Cardiac septum (tissue), 1 donor: ENCODE measurements around the gene LAIR1. TPM values are rescaled to one million over a fixed set of nuclear protein-coding genes. Genes with fewer than 3 reads are reported as not detected.
"Not testable (repeated sequence)": the region's sequence is repeated elsewhere in the genome, so short reads cannot be mapped to it uniquely, and the experiment has no call there.

Experiments
- DNase-seq: peaks from one replicate; pipeline ENCODE4 v3.0.0-alpha.2; 2020; ENCODE audit warnings: low spot score
- intact Hi-C: fragments of 100-400 bp; cut with DNase I; formaldehyde crosslinking; loops from one replicate; pipeline ENCODE4 v1.14.0; 2022
- total RNA-seq: library from RNA; stranded (reverse); fragmentation: NEBNext Ultra II Directional; extraction: Animal tissue kit (Norgen Biotek cat#: 25700); gene quantifications from one replicate; pipeline ENCODE4 v1.2.1, GENCODE V29; 2021
- donor health status: DM: no; HTN: no; CAD: no.

The LAIR1 gene
- total RNA-seq, 1 donor from 2014 or later: 5.1 TPM

DNA sequence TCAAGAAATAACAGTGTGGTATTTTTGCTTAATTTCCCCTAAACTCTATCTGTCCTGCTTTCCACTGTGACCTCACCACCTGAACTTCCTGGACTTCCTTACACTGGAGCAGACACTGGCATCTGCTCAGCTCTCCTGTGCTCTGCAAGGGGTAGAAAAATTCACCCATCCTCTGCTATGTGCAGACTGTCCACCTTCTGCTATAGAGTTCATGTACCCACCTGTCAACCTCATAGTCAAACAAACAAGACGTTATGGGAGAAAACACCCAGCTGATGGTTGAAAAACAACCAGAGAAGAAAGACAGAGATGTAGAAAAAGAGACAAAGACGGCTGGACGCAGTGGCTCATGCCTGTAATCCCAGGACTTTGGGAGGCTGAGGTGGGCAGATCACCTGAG is 12.2 kb downstream of the LAIR1 start:
- no peak for DNase-seq
- intact Hi-C loops: no loop called here

DNA sequence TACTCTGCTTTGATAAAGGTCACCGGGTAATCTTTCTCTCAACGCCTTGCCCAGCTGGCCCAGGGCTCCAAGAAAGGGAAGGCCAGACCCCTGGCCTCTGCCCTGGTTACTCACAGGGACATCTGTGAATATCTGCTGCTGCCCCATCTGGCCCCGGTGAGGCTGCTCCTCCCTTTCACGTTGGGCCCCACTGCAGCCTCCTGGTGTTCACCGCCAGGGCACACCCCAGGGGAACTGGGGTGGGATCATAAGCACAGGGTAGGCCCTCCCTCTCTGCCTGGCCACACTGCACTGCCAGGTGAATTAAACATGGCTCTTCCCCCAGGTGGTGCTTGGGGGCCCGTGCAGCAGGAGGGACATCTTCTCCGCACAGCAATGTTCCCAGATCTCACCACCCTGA is 12.7 kb downstream of the LAIR1 start:
- DNase-seq: no peak
- intact Hi-C loops: no loop called here

DNA sequence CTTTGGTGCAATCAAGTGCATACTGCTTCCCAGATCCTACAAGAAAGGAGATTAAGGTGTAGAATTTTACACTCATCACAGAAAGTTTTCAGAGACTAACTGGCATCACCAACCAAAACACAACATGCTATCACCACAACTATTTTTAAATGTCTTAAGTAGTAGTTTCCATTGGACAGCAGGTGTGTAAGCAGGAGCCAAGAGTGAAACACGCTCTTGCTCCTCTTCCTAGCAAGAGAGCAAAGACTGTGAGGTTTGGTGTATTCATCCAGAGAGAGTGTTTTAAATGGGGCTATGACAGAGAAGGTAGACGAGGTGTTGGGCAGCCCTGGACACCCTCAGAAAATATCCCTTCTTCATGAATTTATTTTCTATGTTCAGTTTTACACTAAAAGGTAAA is 13.3 kb downstream of the LAIR1 start:
- no peak for DNase-seq
- intact Hi-C loops: no loop called here

DNA sequence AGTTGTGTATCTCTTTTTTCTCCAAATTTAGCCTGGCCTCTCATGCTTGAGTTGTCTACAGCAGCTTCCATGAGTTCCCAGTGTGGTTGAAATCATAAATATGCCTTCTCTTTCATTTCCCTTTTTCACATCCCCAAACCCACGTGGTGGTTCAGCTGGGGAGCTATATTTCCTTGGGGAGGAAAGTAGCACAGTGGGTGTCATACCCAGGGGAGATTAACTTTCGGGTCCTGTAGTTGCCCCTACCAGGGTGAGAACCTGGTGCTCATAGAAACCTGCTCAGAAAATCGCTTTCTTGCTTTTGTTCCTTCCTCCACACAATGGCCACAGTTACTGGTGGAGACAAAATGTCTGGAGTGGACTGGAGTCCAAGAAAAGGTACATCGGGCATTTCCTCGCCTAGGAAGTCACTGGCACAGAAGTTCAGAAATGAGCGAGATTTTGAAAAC is 18.8 kb downstream of the LAIR1 start:
- DNase-seq: no peak
- intact Hi-C loops: no loop called here

DNA sequence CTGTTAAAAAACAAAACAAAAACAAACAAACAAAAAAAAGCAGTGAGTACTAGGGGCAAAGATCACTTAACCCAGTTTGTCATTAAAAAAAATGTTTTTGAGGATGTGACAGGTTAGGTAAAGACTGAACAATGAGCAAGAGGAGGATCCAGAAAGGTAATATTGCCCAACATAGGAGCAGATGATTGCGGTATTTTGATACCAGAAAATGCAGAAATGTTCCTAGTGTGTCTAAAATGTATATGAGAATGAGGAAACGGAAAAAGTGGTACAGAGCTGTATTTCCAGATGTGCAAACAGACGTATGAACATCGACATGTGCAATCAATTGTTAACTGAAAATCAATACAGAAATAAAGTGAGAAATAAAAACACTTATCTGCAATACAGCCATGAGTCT is 20.9 kb downstream of the LAIR1 start:
- intact Hi-C loops: no loop called here
- no peak for DNase-seq

DNA sequence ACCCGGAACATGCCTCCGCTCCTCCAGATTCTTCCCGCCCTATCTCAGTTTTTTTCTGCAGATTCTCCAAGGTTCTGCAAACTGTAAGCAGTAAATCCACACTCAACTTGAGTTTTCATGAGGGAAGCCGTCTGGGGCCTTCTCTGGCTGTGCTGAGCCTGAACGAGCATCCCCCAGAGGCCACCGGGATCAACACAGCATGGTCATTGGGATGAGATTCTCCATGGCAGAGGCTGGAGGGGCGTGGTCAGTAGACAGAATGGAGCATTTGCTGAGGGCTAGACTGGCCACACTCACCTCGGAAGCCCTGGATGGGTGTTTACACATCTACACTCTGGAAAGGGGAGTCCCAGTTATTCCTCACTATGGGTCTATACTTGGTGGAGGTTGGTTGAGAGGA is 23.4 kb downstream of the LAIR1 start:
- intact Hi-C loops: no loop called here
- DNase-seq: no peak

DNA sequence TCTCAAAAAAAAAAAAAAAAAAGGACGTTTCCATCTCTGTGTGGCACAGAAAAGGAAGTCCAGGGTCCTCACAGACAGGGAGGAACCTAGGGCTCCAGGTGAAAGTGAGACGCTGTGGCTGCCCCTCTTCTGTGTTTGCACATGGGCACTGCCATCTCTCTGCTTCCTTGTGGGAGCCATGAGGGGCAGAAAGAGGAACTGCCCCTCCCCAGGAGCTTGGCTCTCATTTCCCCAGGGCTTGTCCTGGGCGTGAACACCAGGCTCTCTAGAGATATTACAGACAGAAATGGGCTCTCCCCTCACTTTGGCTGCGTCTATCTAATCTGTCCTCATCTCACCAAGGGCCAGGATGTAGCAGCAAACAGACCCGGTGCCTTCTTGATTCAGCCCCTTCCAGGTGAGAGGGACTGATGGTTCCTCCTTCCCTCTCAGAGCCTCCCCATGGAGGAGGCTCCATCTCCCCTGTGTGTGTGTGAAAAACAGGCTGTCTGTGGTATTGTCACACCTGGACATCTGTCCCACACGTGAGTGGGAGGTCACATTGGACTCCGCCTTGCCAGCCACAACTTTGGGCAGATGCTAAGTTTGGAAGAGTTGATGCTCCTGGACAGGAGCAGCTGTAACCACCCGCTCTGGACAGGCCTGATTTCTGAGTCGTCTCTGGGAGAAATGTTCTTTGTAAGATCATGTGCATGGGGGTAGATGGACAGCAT is 24.9 kb downstream of the LAIR1 start:
- DNase-seq: no peak
- intact Hi-C loops: no loop called here

DNA sequence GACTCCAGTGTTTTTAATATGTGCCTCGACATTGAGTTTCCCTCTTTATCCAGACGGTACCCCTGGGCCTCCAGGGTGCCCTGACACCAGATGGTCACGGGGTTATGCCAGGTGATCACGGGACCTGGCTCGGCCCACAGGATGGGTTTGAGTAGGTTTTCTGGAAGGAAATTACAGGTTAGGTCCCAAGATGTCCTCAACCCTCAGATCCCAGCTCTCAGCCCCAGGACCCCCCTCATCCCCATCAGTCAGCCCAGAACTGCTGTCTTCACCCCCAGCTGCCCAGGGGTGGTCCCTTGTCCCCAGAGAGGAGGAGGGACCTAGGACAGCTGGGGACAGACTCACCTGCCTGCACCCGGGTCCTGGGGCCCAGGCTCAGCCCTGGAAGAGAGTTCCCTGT is 26.2 kb downstream of the LAIR1 start:
- no peak for DNase-seq
- intact Hi-C loops: no loop called here

DNA sequence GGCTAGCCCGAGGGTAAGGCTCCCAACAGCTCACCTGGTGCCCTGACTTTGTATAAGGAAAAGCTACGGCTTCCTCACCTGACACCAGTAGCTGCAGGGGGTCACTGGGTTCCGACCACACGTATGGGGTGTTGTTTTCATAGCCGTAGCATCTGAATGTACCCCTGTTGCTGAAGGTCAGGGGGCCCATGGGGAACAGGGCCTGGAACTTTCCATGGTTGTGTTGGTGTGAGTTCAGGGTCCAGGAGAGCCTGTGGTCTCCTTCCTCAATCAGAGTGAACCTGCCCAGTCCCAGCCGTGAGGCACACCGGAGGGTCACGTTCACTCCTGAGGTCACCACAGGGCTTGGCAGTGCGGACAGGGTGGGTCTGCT is 26.9 kb downstream of the LAIR1 start:
- no peak for DNase-seq
- intact Hi-C loops: no loop called here

DNA sequence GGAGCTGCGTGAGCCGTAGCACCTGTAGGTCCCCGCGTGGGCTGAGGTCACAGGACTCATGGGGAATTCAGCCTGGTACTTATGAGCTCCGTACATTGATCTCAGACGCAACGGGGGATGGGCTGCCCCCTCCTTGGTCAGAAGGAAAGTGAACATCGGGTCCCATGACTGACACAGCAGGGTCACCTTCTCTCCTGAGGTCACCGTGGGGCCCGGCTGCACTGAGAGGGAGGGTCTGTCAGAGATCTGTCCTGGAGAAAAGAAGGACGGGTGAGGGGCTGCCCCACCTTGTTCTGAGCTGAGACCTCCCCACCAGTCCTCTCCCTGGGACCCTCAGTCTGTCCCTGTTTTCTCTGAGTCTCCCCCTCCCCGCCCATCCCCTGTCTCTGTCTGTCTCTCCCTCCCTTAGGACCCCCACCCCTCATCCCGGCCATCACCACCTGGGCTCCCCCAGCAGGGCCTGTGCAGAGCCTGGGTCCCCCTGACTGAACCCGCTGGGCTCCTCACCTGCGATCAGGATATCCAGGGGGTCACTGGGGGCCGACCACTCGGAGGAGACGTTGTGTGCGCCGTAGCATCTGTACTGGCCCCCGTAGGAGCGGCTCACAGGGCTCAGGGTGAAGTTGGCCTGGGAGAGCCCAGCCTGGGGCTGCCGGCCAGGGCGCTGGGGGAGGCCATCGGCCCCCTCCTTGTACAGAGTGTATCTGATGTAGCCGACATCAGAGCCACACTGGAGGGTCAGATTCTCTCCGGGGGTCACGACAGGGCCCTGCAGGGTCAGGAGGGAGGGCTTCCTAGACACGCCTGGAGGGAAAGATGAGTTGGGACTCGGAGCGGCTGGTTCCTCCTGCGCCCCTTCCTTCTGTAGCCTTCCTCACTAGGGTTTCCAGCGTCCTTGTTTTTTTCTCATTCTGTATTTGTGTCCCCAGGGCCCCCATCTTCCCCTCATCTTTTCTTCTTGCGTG is 27.6 kb downstream of the LAIR1 start:
- DNase-seq: no peak
- intact Hi-C loops: no loop called here

DNA sequence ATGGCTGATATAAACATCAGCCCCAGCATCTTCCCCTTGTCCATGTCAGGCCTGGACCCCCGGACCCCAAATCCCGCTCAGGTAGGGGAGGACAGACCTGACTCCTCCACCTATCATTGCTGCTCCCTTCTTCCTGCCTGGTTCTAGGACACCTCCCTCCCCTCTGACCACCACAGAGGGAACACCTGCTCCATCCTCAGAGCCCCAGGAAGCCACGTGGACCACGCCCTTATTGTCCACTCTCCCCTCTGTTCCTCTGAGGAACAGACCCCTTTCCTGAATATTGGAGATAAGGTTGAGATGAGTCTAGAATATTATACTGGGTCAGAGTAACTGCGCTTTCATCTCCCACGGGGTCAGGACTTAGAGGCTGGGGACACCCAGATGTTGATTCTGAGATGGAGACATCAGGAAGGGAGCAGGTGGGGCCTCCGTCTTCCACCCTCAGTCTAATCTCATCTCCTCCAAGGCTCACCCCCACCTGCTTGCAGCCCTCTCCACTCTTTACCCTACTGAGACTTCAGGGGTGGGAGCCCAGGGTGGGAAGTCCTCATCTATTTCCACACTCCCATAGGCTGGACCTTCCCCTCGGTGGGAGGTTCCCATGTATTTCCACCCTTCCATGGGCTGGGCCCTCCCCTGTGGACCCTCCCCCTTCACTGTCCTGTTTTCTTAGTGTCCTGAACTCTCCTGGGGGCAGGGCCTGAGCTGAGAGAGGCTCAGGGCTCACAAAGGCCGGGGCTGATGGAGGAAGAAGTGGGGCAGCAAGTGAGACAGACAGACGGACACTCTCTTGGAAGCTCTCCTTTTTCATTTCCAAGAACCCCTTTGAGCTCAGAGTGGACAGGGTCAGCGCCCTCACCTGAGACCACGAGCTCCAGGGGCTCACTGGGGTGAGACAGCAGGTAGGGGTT is 28.5 kb downstream of the LAIR1 start:
- intact Hi-C loops: no loop called here
- DNase-seq: no peak

DNA sequence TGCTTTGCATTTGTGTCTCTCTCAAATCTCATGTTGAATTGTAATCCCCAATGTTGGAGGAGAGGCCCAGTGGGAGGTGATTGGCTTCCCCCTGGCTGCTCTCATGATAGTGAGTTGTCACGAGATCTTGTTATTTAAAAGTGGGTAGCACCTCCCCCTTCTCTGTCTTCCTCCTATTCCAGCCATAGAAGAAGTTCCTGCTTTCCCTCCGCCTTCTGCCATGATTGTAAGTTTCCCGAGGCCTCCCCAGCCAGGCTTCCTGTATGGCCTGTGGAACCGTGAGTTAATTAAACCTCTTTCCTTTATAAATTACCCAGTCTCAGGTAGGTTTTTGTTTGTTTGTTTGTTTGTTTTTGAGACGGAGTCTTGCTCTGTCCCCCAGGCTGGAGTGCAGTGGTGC is 29.6 kb downstream of the LAIR1 start:
- intact Hi-C loops: no loop called here
- no peak for DNase-seq

DNA sequence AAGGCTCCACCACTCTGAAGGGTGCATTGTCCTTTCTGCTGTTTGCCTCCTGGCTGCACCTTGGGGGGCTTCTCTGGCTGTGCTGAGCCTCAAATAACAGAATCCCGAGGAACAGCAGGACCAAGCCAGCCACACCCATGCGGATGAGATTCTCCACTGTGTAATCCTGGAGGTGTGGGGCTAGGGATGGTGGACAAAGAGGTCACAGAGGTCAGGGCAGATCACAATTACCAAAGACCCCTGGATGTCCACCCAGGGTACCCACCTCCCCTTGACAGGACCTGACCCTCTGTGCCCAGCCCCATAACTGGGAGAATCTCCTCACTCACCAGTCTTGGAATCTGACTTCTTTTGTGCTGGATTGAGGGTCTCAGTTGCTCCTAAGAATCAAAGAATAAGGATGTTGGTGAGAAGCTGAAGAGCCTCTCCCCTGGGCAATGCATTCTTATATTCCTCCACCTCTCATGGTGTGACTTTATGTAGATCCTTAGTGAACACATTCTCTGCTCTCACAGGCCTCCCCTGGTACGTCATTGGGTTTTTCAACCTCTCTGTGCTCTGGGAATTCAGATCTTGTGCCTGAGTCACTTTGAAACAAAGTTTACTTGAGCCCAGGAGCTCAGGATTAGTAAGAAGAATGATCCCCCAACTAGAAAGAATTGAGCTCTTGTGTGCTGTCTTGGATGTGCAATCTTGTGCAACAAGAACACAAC is 31.0 kb downstream of the LAIR1 start:
- intact Hi-C loops: no loop called here

DNA sequence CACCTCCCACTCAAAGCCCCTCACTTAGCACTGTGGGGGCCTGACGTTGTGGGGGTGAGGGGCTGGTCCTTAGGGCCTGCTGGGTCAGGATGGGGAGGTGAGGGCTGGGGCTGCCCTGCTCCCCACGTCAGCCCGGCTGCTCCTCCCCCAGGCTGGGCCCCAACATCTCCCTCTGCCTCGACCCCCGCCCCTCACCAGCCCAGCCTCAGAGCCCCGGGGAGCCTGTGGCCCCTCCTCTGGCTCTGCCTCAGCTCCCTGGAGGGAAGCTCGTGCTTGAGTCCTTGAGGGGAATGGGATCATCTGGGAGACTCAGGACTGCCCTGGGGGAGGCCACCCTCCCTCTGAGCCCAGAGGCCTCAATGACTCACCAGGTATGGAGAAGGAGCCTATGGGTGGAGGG is 32.6 kb downstream of the LAIR1 start:
- intact Hi-C loops: no loop called here
- no peak for DNase-seq

More for the DNA sequence above, 31.0 kb downstream of the LAIR1 start:
- DNase-seq: no peak

DNA sequence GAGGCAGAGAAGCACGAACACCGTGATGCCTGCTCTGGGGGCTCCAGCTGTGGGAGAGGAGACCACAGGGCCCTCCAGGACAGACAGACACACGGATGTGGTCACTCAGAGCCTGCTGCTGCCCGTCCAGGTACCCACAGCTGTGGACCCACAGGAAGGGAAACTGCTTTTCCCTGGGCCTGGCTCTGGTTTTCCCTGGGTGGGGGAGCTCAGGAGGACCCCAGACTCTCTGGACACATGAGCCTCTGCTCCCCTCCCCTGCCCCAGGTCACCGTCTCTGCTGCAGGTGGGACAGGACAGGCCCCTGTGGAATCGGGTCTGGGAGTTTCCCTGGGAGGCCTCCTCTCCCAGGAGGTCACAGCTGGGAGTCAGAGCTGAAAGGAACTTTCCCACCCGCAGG is 33.1 kb downstream of the LAIR1 start:
- intact Hi-C loops: no loop called here
- DNase-seq: no peak

DNA sequence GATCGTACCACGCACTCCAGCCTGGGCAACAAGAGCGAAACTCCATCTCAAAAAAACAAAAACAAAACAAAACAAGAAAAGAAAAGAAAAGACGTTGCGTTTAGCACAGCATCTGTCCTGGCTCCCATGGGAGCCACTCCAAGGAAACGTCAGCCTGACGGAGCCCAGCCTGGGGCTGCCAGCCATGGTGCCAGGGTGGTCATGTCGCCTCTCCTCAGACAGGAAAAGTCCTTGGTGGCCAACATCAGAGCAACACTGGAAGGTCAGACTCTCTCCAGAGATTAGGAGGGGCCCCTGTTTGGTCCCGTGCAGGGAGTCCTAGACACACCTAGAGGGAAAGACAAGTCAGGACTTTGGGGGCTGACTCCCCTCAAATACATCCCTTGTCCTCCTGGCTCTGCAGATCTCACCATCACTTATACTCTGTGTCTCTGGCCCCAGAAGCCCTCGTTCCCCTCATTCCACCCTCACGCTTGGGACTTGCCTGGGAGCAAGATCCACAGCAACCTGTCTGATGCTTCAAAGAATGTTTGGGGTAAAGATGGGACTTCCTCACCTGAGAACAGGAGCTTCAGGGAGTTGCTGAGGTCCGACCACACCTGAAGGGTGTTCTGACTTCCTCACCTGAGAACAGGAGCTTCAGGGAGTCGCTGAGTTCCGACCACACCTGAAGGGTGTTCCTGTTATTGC is 35.1 kb downstream of the LAIR1 start:
- no peak for DNase-seq
- intact Hi-C loops: no loop called here

DNA sequence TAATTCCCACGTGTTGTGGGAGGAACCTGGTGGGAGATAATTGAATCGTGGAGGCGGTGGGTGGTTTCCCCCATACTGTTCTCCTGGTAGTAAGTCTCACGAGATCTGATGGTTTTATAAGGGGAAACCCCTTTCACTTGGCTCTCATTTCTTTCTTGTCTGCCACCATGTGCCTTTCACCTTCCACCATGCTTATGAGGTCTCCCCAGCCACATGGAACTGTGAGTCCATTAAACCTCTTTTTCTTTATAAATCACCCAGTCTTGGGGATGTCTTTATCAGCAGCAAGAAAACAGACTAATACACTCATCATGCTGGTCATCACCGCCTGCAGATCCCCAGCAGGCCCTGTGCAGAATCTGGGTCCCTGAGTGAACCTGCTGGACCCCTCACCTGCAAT is 36.0 kb downstream of the LAIR1 start:
- DNase-seq, intact Hi-C loops: not testable (repeated sequence)

DNA sequence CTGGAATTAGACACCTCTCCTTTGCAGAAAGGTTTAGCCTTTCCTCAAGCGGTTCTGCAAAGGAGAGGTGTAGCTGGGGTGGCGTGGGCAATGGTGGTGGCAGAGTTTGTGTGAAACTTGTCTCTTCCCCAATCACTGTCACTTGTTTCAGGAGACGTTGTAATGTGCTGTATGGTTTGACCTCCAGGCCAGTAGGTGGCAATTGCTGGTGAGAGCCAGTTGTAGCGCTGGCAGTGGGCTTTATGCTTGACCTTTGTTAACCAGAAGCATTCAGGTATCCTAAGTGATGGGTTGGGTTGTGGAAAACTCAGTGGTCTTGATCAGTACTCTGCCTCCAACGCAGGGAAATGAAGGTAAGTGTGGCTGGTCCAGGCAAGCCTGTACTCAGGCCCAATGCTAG is 39.1 kb downstream of the LAIR1 start:
- intact Hi-C loops: no loop called here

DNA sequence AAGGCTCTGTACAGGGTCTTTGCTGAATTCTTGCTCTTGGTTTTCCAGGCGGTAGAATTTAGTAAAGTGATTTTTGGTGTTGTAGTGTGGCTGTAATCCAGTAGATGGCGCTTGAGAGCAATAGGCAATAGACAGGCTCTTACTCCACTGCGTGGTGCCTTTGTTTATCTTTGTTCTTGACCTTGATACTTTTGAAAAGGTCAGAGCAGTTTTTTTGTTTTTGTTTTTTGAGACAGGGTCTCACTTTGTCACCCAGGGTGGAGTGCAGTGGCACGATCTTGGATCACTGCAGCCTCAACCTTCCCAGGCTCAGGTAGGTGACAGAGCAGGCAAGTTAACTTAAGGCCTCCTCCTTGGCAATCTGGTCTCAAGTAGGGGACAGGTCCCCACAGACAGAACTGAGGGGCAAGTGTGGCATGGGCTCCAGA is 39.5 kb downstream of the LAIR1 start:
- intact Hi-C loops: no loop called here
- no peak for DNase-seq

More for the DNA sequence above, 39.1 kb downstream of the LAIR1 start:
- no peak for DNase-seq
